Stimulated activated CD8-positive, alpha-beta memory T cell treated with anti-CD3 and anti-CD28 coated beads, Interleukin-7, amount 100 ng/mL, for 1 hour (primary cell): Measurements from ENCODE around the gene GOSR1.
"Not testable (repeated sequence)": the region's sequence is repeated elsewhere in the genome, so short reads cannot be mapped to it uniquely, and the experiment has no call there.

ENCODE experiments used
- DNase-seq, 2 donors: peaks; one replicate each; pipeline ENCODE4 v3.0.0-alpha.2; 2020; ENCODE audit warnings: low read depth in 2 of 2

GOSR1 gene

GRCh38 chr17:30505868-30506417 is 28.7 kb downstream of the GOSR1 start:
- no peak for DNase-seq

GRCh38 chr17:30506481-30506880 is 29.3 kb downstream of the GOSR1 start:
- DNase-seq = no peak

GRCh38 chr17:30513346-30513745 is 36.1 kb downstream of the GOSR1 start:
- DNase-seq = no peak

GRCh38 chr17:30514895-30515596 is 37.8 kb downstream of the GOSR1 start:
- no peak for DNase-seq

- no peak for DNase-seq
Observed at GRCh38 chr17:30517786-30518185, 40.6 kb downstream of the GOSR1 start.

- DNase-seq = no peak
Observed at GRCh38 chr17:30519166-30519565, 42.0 kb downstream of the GOSR1 start.

GRCh38 chr17:30519707-30520106 is 42.5 kb downstream of the GOSR1 start:
- DNase-seq = no peak

- no peak for DNase-seq
Observed at GRCh38 chr17:30520436-30520835, 43.2 kb downstream of the GOSR1 start.

GRCh38 chr17:30520882-30521281 is 43.7 kb downstream of the GOSR1 start:
- DNase-seq = no peak

GRCh38 chr17:30521766-30522165 is 44.6 kb downstream of the GOSR1 start:
- no peak for DNase-seq

- not testable (repeated sequence) for DNase-seq
Observed at GRCh38 chr17:30523236-30523635, 46.0 kb downstream of the GOSR1 start.

GRCh38 chr17:30524847-30525246 is 47.6 kb downstream of the GOSR1 start:
- DNase-seq = no peak

GRCh38 chr17:30526401-30526800 is 49.2 kb downstream of the GOSR1 start:
- no peak for DNase-seq

- not testable (repeated sequence) for DNase-seq
Observed at GRCh38 chr17:30528701-30529100, 51.5 kb downstream of the GOSR1 start.

- no peak for DNase-seq
Observed at GRCh38 chr17:30530346-30531025, 53.3 kb downstream of the GOSR1 start.

GRCh38 chr17:30532871-30533270 is 55.7 kb downstream of the GOSR1 start:
- DNase-seq = no peak

GRCh38 chr17:30534298-30534697 is 57.1 kb downstream of the GOSR1 start:
- no peak for DNase-seq

GRCh38 chr17:30534938-30535921 is 58.0 kb downstream of the GOSR1 start:
- no peak for DNase-seq

GRCh38 chr17:30536846-30537245 is 59.6 kb downstream of the GOSR1 start:
- DNase-seq = not testable (repeated sequence)

- not testable (repeated sequence) for DNase-seq
Observed at GRCh38 chr17:30537667-30538066, 60.5 kb downstream of the GOSR1 start.

- DNase-seq = no peak
Observed at GRCh38 chr17:30541802-30542201, 64.6 kb downstream of the GOSR1 start.

GRCh38 chr17:30543456-30543855 is 66.2 kb downstream of the GOSR1 start:
- no peak for DNase-seq
